Daoy (cell line): ENCODE results near the gene RAB11FIP4. TPM values are rescaled to one million over a fixed set of nuclear protein-coding genes. Genes with fewer than 3 reads are reported as not detected.

Source experiments
- DNase-seq: peaks from one replicate; pipeline ENCODE4 v3.0.0-alpha.2; 2015; ENCODE audit warnings: low read depth
- total RNA-seq: library from RNA; depleted of rRNA; stranded (reverse); fragments of >200 nt; shearing (Covaris generic); gene quantifications from 2 replicates; pipeline ENCODE4 v1.2.3, GENCODE V29; 2014

Gene RAB11FIP4
- total RNA-seq, 1 experiment from 2014 or later: 5.5 TPM

DNA sequence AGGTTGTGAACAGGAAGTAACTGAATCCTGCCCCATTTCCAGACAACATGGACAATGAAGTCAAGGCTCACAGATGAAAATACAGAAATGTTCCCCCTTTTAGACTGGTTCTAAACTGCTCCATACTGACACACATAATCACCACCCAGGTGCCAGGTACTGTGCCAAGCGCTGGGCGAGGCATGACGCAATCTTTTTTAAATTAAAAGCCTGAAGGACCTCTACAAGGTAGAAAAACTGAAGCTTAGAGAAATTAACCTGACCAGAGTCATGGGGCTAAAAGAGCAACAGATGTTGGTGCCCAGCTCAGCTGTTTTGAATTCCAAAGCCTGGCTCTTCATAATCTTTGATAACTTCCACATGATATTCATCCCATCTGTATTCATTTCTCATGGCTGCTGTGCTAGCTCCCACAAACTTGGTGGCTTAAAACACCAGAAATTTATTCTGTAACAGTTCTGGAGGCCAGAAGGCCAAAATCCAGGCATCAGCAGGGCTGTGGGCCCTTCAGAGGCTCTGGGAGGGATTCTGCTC is 4.9 kb upstream of the RAB11FIP4 start:
- DNase-seq: no peak

DNA sequence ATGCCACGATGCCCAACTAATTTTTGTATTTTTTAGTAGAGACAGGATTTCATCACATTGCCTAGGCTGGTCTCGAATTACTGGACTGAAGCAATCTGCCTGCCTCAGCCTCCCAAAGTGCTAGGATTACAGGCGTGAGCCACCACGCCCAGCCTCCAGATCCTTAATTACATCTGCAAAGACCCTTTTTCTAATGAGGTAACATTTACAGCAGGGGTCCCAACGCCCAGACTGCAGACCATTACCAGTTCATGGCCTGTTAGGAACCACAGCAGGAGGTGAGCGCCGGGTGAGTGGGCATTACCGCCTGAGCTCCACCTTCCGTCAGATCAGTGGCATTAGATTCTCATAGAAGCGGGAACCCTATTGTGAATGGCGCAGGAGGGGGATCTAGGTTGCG is 4.0 kb upstream of the RAB11FIP4 start:
- DNase-seq: no peak

DNA sequence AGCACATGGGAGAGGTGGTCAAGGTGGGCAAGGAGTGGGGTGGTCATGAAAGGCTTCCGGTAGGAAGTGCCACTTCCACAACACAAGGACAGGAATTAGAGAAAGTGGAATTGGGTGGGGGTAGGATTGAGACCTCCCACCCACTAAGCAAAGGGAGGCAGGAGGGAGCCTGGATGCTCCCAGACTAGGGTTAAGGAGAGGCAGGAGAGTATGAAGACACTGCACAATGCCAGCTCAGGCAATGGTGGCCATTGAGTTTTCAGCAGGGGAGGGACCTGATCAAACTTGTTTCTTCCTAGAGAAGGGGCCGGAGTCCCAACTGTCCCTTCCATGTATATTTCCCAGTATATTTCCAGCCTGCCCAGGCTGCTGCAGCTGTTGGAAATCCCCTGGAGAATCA is 3.1 kb upstream of the RAB11FIP4 start:
- no peak for DNase-seq

GRCh38 chr17:31388770-31389656 is 2.5 kb upstream of the RAB11FIP4 start:
- peak; percentile 50 for DNase-seq

DNA sequence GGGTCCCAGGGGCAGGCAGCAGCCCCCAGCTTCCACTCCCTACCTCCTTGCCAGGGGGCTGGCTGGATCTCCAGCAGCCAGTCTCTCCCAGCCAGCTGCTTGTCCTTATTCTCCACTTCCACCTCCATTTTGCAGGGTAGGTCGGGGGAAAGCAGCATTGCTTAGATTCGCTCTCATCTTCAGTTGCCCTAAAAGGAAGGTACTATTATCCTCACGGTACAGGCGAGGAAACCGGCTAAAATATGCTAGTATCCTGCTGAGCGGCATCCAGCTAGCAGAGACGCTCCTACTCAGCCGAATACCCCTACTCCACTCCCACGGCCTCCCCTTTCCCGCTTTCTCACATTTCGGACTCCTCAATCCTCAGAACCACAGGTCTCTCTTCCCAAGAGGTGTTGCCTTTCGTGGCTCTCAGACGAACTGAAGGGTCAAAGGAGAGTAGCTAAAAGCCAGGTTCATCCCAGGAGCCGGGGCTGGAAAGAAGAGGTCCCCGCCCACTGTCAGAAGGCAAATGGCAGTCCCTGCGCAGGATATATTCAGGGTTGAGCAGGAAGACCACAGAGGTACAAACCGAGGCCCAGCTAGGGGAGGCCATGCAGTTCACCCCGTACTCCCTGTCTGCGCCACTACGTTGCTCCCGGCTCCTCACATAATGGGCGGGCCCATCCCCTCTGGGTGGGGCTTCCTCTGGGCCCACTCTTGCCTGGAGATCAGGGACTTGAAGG is 1.7 kb upstream of the RAB11FIP4 start:
- DNase-seq: no peak

DNA sequence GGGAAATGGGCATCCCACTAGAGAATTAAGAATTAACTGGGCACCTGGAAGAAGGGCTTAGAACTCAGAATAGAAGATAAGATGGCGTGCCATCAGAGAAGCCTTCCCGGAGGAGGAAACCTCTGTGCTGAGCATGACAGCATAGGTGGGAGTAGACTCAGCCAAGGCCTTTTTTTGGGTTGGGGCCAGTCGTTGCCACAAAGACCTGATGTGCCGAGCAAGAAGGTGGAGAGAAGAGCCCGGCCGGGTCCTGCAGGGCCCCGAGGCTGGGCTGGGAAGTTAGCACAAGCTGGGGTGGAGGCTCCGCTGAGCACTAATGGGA is 1.1 kb upstream of the RAB11FIP4 start:
- DNase-seq: no peak

- DNase-seq: no peak
Observed at GRCh38 chr17:31390748-31391495, 553 bp upstream of the RAB11FIP4 start.

GRCh38 chr17:31392002-31392855 is 754 bp downstream of the RAB11FIP4 start:
- DNase-seq: no peak

GRCh38 chr17:31392856-31393748 is 1.6 kb downstream of the RAB11FIP4 start:
- no peak for DNase-seq

- no peak for DNase-seq
Observed at GRCh38 chr17:31393749-31394146, 2.3 kb downstream of the RAB11FIP4 start.

DNA sequence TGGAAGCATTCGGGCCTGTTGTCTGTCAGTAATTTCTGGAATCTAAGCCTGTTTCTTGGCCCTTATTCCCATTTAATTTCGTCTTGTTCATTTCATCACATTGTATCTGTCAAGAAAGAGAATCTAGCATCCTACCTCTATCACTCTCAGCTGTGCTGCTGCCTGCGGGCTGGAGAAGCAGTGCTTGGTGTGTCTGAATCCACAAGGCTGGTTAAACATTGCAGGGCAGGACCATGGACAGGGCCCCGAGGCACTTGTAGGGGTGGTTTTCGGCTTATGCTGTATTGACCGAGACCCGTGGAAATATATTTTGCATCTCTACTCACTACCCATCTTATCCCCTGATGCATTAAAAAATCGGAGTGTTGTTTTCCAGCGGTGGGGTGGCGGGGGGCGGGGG is 3.1 kb downstream of the RAB11FIP4 start:
- DNase-seq: peak; percentile 66

DNA sequence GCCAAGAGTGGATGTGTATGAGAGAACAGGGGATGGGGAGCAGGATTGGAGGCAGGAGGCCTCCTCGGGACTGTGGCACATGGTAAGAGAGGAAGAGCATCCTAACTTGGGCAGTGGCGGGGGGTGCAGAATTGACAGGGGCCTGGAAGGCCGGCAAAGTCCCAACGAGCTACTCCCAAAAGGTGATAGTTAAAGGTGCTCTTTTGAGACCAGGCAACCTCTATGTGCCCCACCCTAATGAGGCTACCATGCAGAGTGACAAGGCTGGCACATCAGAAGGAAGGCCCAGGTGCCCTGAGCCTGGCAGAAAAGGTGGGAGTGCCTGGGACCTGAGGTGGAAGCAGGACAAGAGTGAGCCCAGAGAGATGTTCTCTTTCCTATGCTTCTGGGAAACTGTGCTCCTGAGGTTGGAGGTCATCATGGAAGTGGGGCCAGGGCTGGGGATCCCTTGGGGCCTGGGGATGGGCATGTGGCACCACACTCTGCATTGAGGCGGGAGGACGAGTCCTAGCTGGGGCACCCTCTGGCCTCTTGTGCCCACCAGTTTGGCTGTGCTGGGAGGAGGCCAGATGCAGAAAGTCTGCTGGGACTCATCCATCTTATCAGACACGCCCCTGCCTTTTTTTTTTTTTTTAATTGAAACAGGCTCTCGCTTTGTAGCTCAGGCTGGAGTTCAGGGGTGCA is 5.9 kb downstream of the RAB11FIP4 start:
- no peak for DNase-seq

DNA sequence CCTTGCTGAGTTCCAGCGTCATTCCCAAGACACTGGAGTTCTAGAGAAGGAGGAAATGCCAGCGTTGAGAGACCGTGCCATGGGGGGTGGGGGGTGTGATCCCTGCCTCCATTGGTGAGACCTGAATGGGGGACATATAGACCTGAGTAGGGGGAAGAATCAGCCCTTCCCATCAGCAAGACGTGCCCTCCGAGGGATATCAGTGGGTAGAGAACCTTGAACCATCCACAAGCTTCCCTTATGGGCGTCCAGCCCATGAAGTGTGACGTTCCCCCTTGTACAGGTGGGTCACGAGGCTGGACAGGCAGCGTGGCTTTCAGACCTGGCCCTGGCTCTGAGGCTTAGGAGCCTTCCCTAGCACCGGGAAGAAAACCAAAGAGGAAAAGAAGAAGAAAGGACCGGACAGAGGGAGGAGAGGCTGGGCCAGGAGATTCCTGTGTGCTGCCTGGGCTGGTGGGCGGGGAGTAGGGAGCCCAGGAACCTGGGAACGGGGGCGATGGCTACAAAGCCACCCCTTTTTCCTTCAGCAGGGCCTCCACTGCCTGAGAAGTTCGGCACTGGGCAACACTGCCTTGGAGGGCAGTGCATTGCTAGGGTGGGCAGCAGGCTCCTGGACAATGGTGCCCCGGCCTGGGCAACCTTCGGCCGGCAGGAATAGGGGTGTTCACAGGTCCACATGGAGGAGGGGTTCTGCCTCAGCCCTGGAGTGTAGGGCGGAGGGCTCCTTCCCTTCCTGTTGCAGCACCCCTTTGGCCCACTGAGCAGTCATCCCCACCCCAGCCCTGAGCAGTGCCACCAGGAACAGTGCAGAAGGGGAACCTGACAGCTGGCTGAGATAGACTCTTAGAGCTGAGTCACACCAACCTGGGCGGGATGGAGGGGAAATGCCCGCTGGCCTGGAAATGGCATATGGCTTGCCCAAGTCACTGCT is 7.2 kb downstream of the RAB11FIP4 start:
- no peak for DNase-seq

DNA sequence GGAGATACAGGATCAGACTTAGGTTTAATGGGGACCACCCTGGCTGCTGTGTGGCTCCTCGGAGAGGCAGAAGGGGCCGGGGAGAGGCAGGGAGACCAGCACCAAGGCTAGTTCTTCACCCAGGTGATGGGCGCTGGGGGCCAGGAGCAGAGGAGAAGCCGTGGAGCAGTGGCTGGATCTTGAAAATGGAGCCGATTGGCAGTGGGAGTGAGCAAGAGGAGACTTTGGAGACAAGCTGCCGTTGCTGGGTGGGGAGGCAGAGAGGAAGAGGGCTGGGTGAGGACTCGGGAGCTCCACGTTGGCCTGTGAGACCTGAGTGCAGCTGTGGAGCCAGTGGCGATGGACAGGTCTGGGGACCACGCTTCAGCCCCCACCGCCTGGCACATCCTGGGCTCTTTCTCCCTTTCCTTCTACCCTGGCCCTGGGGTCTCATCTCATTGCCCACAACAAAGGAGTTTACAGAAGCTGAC is 9.0 kb downstream of the RAB11FIP4 start:
- DNase-seq: no peak

DNA sequence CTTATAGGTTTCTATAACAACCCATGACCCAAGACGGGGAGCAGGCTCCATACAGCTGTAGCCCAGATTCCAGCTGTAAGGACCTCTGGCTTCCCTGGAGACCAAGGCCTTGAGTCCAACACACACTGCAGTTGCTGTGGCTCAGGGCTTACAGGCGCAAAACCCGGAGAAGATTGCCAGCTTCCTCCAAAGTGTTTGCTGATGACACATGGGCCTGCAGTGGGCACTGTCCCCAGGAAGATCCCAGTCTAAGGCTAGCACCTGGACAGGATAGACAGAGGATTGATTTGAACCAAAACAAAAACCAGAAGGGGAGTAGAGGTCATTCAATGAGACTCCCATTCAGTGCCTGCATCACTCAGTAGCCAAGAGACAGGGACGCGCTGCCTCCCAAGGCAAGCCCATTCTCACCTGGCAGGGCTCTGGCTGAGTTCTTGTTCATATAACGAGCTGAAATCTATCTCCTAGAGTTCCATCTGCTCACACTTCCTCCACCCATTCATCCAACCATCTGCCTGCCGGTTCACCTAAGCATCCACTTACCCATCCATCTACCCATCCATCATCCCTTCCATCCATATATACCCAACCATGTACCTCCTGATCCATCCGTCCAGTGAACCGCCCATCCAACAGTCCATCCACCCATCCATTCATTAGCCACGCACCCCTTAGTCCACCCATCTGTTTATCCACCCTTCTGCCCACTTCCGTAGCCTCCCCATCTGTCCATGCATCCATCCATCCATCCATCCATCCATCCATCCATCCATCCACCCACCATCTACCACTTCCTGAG is 10.2 kb downstream of the RAB11FIP4 start:
- DNase-seq: no peak

DNA sequence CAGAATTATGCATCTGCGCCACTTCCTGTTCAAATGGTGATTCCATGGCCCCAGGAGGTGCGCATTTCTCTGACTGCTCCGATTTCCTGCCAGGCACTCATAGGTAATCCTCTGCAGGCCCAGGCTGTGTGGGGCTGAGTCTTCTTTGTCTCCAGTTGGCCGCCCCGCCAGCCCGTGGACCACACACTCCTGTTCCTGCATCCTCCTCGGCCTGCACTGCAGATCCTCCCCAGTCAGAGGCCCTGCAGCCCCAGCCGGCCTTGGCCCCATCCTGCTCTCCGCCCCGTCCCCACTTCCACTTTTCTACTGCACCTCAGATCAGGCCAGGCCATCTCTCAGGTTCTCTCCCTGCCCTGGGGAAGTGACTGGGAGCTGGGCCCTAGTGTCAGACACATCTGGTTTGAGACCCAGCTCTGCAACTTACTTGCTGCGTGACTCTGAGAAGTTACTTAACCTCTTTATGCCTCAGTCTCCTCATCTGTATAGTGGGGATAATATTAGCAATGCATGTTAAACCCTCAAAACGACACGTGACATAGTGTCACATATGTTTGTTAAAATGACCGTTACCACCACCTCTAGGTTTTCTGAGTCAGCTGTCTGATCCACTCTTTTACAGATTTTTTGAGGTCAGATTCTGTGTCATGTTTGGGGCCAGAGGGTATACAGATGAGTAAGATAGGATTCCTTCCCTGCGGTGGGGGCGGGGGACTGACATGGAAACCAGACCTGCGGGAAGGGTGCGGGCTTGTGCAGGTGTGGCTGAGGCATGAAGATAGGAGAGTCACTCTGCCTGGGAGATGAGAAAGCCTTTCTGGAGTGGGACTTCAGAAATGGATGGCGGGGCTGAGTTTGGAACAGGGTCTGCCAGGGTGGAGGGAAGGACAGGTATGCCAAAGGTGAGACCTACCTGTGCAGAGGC is 12.8 kb downstream of the RAB11FIP4 start:
- DNase-seq: no peak
